Measurements from ENCODE around the gene CNTFR.
A peak's percentile ranks its signal among the peaks of the same experiment; 100 is the strongest.

The CNTFR gene

DNA sequence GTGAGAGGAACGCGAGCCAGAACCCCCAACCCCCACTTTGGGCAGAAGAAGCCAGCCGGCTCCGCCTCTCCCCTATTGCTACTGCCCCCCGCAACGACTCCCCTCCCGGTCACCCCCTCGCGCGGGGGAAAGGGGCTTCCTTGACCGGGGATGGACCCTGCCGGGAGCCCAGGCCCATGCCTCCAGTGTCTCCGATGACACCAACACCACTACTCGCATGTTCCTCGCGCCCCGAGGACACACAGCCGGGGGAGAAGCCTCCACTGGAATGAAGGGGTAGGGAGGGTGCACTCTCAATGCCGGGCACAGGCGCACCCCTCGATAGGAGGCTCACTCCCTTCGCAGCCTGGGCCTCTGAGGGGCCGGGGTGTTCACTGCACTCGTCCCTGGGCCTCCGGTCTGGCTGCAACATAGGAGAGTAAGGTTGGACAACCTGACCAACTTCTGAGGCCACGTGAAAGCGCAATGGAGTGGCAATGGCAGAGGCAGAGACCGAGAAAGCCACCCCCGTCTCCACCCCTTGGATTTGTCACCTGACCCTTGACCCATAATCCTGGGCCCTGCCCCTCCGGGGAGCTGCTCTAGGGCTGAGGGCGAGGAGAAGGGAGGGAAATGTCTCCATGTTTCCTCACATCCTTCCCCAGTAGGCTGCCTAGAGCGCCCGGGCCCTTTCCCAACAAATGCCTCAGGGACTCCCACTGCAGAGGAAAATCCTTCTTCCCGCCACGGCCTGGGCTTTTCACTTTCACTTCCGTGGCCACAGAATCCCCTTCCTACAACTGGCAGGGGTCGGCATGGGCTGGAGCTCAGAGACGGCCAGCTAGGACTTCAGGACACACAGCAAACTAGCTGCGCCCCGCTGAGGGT, 1.1 kb upstream of the CNTFR start:
- no peak for DNase-seq (ENCODE audit: low spot score)

DNA sequence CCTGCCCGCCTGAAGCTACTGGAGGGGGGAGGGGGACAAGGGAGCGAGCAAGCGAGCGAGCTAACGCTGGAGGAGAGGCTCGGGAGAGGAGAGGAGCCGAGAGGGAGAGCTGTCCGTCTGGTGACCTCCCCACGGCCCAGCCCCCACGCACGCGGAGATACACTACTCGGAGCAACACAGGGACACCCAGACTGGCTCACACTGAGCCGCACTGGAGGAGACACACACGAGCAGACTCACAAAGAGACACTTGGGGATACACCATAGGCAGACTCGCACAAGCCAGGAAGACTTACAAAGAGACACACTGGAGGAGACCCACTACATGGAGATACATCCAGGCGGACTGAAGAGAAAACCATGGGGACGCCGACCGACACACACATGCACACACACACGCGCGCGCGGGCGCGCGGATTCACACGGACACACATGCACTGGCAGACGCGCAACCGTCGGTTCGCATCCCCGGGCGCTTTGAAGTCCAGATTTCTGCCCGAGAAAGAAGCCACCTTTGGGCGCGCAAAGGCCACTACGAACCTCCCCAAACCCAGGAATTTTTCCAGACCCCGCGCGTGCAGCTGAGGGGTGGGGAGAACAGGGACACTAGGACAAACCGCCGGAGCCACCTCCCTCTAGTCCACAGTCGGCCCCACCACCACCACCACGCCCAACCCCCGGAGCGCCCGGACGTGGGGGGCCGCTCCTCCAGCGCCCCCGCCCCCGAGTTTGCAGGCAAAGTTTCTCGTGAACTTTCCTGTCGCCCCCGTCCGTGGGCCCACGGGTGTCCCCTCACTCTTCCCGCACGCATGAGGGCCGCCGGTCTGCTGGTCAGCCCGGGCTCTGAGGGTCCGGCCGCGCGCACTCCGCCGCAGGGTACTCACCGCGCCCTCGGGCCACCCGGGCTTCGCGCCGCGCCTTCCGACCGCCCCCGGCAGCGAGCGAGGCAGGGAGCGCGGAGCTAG, 571 bp downstream of the CNTFR start:
- DNase-seq (ENCODE audit: low spot score) = peak; percentile 69

DNA sequence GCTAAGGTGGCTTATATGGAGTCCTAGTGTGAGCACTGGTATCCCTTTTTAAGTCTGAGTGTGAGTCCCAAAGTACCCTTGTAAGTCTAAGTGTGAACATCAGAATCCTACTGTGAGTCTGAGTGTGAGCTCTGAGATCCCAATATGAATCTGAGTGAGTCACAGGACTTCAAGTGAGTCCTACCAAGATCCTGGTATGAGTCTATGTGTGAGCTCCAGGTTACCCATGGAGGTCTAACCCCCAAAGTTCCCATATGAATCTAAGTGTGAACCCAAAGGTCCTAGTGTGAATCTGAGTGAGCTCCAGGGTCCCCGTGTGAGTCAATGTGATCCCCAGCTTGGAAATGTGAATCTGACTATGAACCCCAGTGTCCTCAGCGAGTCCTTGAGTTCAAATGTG, 2.3 kb downstream of the CNTFR start:
- no peak for DNase-seq (ENCODE audit: low spot score)

DNA sequence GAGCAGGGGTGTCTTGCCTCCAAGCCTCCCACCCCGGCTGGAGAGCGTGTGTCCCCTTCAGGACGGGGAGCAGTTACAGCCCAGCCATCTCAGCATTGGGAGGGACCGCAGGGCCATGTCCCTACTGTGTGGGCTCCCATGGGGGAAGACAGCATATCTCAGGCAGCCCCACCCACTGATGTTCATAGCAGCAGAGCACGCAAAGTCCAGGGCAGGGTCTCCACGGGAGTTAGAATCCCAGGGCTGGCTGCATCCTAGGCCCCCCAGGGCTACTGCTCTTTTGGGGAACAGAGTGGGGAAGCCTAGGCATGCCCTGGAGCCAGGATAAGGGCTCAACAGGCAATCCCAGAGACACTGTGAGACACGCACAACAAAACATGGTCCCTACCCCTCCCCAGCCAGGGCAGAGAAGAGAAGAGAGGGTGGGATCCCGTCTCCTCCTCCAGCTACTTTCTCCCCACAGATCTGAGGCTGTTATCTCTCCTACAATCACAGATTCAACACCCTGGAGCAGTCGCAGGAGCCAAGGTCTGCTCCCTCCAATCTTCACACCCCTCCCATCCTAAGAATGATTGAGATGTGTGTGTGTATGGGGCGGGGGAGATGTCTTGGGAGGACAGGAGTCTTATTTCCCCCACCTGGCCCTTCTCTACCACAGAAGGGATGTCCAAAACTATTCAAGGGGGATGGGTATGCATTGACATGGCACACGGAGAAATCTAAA, 3.4 kb downstream of the CNTFR start:
- no peak for DNase-seq (ENCODE audit: low spot score)

DNA sequence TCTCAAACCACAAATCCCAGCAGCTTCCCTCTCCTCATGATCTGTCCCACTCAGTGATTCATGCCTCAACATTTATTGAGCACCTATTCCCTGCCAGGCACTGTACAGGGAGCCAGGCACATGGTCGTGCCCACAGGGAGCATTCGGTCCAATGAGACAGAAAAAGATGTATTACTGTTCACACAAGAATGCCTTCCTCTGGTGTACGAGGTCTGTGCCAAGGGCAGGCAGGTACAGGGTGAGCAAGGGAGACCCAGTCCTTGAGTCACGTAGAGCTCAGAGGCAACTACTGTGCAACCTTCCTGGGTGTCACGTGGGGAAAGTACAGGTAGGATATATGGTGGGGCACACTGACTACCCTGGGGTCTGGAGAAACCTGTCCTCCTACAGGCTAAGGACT, 4.6 kb downstream of the CNTFR start:
- no peak for DNase-seq (ENCODE audit: low spot score)

DNA sequence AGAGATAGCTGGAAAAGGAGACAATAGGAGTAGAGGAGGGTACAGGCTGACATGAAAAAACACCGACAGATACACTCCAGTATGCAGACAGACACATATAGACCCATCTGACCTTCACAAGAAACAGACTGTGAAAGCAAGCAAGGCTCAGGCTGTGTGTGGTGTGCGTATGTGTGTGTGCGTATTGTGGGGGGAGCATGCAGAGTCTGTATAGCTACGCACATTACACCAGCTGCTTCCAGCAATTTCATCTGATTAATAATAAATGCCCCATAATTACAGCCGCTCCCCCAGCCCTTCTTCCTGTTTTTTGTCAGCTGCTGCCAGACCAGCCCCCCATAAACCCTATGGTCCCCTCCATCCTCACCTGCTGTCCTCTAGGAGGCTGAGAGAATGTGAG, 6.7 kb downstream of the CNTFR start:
- no peak for DNase-seq (ENCODE audit: low spot score)

DNA sequence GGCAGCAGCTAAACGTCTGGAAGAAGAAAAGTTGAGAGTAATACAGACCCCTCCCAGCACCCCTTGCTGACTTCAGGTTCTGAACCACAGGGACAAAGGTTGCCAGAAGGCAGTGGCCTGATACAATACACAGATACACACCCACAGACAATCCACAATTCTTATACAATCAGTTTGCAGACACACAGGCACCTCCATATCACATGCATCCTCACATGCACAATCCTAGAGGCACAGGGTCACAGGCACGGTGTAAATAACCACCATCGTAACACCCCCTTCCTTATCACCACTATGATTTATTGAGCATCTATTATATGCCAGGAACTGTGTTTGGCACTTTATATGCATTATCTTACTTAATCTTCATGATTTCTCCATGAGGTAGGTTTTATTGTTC, 8.2 kb downstream of the CNTFR start:
- DNase-seq (ENCODE audit: low spot score) = no peak

DNA sequence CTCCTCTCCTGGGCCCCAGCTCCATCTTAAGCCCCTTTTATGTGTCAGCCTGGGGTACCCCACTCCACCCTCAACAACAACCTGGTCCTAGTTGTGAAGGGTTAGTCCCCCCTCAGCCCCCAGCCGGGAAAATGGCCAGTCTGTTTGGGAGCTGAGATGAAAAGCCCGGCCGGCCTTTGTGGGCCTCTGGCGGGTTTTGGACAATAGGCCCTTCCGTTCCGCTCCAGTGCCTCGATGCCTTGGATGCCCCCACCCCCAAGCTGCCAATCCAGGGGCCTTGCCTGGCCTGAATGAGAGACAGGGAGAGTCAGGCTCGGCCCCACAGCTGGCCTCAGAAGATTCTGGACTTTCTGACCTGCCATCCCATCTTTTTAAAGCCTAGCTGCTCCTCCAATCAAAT, 9.2 kb downstream of the CNTFR start:
- no peak for DNase-seq (ENCODE audit: low spot score)

DNA sequence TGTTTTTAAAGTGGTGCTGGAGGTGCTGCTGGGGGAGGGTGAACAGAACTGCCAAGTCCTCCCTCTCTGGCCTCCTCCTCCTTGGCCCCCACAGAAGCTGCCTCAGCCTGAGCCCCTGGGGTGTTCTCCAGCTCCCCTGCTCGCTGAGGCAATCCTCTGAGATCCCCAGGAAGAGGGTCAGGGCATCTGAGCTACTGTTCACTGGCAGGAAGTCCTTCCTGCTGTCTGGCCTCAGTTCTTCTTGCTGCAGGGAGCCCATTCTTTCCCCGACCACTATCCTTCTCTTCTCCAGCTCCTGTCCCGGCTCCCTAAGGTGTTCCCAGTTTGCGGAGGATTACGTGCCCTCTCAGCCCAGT, 9.7 kb downstream of the CNTFR start:
- no peak for DNase-seq (ENCODE audit: low spot score)

DNA sequence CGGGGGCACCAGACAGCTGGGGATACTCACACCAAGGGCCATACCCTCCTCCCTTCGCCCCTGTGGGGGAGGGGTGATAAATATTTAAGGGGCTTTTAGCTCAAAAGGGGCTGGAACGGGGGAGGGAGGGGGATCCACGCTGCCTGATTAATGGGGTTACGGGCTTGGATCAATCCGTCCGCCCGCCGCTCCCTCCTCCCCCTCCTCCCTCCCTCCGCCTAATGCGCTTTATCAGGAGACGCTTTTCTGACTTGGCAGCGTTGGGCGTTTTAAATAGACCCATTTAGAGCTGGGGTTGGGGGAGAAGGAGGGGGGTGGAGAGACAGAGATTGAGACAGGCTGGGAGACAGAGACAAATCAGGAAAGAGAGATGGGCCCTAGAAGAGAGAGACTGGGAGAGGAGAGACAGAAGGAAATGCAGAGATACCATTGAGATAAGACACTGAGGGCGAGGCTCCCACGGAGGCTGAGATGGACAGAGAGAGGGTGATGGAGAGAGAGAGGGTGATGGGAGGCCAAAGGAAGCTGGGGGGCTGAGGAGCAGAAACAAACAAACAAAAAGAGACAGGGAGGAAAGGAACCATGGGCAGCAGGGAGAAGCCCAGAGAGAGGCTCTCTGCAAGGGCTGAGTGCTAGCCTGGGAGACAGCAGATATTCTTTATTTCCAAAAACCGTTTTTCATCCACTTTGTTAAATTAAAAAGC, 10.3 kb downstream of the CNTFR start:
- DNase-seq (ENCODE audit: low spot score) = no peak

DNA sequence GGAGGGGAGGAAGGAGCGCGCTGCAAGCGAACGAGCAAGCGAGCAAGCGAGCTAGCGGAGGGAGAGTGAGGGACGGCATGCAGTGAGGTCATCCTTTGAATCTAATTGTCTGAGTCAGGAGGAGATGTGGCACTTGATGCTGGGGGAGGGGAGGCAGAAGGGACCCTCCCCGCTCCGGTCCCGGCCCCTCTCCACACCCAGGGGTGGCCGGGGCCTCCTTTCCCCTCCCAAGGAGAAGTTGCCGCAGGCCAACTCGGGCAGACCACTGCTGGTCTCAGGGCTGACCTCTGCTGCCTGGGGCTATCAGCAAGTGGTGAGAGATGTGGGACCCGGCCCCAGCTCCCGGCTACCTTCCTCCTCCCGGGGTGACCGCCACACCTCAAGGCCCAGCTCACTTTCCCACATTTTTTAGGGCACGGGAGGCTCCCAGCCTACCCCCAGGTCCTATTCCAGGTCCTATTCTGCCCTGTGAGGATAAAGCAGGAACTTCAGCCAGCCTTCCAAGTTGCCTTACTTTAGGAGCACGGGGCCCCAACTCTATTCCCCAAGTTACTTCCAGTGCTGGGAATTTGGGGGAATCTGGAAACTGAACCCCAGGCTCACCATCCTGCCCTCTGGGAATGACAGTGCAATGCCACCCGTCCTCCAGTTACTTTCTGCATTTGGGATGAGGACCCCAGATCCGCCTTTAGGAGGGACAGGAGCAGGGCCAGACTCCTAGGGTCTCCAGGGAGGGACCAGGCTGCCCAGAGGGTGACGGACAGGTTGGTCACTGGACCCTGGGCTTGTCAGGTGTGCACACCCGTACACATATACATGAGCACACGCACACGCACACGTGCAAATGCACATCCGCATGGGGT, 11.1 kb downstream of the CNTFR start:
- DNase-seq (ENCODE audit: low spot score) = peak; percentile 57

DNA sequence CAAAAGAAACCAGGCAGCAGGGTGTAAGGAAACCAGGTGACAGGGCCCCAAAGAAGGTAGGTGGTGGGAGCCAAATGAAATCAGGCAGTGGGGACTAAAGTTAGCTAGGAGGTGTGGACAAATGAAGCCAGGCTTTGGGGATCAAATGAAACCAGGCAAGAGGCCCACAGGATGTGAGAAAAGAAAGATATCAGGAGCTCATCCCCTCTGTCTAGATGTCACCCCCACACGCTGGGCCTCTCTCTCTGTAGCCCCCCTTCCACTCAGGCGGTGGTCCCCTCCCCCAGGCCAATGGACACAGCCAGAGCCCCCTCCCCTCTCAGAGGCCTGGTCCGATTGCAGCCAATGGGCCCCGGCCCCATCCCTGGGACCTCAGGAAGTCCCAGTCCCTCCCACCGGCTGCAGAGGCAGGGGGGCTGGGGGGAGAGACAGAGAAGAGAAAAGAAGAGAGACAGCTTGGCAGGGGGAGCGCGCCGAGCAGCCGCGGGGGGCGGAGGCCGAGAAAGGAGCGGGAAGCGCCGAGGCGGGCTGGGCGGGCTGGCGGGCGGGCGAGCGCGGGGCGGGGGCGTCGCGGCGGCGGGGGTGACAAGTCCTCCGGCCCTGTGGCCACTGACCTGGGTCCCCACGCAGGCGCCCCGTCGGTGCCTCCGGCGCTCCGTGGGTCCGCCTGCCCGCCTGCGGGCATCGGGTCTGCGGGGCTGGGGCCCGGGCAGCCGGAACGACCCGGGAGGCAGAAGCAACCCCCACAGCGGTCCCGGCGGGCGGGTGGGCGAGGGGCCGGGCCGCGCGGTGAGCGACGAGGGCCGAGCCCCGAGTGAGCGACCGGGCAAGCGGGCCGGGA, 11.9 kb downstream of the CNTFR start:
- no peak for DNase-seq (ENCODE audit: low spot score)

DNA sequence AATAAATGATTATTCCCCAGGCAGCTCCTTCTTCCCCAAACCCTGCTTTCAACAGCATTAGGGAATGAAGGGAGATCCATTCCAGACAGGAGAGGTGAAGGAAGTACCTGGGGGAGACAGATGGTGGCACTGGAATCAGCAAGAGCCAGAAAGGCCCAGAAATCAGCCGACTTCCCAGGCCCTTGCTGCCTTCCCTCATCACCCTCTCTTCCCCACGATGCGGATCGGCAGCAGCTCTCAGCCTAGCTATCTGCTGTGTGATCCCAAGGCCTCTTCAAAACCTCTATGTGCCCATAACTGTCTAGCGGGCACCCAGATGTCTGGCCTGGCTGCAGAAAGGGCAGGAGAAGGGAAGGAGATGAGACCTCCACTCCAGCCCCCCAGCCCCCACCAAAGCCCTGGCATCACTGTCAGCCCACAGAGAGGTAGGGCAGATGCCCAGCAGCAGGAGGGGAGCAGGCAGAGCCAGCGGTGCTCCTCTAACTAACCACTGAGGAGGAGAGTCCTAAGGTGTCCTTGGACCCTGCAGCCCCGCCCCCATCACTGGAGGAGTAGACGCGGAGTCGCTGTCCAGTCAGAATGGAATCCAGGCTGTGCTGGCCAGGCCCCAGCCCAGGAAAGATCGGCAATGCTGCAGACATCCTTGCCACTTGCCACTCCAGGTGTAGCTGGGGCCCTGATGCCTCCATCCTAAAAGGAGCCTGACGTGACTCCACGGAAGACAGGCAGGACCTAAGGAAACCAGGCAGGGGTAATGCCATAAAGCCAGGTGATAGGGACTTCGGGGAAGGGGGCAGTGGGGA, 12.7 kb downstream of the CNTFR start:
- DNase-seq (ENCODE audit: low spot score) = peak; percentile 84

DNA sequence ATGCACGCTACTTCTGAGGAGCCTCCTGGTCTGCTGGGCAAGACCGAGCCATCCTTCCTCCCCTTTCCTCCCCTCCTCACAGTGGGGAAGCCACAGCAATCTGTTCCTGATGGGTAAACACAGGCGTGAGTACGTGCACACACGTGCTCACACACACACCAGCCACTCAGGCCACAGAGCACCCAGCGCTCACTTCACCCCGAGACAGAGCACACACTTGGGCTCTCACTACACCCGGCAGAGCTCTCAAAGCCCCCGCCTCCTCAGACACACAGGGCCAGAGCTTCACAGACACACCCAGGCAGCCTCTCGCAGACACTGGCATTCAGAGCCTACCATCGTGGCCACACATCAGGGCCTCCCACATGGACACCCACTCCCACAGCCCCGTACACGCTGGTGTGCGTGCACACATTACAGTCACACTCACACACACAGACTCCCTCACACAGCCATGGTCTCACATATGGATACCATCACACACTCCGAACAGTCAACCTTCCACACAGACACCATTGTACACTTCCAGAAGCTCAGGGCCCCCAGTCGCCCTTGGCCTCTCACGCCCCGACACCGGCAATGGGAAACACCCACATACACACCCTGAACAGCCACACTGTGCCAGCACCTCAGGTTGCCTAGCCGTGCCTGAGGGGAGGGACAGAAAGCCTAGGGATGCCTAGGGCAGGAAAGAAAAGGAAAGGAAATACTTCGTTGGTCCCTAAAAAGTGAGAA, 13.5 kb downstream of the CNTFR start:
- peak; percentile 54 for DNase-seq (ENCODE audit: low spot score)

DNA sequence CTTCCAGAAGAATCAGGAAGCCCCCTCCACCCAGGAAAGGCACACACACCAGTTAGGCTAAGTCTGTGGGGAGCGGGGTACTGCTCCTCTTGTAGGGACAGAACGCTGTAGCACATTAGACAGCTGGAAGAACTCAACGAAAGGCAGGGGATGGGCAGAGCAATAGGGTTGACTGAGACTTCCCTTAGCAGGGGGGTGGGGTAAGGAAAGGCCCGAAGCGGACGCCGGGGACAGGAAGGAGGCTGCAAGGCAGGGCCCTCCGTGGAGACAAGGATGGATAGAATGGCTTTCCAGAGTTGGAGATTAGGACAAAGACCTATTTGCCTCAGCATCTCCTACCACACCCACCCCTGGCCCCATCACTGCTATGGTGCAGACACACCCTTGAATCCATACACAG, 14.3 kb downstream of the CNTFR start:
- no peak for DNase-seq (ENCODE audit: low spot score)

DNA sequence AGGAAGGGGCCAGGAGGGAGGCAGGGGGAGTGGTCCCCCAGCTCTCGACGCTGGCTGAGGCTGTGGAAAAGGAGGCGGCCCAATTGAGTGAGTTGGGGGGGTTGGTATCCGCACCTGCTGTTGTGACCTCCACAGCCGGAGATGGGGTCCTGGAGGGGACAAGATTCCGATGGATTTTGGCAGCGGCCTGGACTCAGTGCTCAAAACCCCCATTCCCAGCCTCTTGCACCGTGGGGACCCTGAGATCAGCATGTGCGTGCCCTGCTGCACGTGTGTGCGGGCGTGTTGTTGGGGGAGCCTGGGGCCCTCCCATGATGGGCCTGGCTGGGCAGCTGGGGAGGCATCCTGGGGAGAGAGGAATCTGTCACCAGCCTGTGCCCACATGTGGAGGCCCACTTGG, 15.0 kb downstream of the CNTFR start:
- no peak for DNase-seq (ENCODE audit: low spot score)

DNA sequence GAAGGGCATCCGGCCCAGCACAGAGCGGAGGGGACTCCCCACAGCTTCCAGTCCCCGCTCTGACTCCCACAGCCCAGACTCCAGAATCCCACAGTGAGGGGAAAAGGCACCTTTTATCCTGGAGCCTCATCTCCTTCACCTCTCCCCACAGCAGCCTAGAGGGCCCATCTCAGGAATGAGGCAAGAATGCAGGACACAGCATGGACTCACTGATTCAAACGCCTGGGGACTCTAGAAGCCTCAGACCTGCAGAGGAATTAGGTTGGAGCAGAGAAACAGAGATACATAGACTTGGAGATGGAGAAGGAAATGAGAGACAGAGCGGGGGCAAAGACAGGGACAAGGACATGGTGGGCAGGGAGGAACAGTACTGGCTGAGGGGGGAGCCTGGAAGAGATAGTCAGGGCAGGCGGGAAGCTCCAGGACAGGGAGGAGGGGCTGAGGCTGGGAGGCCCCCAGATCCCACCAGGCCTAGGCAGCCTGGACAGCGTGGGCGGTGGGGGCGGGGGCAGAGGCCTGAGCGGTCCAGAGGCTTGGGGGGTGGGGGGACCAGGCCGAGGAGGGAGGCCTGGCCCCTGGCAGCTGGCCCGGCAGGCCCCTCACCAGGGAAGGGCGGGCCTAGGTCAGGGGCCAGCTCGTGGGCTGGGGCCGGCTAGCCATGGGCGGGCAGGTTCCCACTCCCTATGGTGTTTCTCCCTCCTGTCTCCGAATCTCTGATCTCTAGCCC, 15.8 kb downstream of the CNTFR start:
- no peak for DNase-seq (ENCODE audit: low spot score)

DNA sequence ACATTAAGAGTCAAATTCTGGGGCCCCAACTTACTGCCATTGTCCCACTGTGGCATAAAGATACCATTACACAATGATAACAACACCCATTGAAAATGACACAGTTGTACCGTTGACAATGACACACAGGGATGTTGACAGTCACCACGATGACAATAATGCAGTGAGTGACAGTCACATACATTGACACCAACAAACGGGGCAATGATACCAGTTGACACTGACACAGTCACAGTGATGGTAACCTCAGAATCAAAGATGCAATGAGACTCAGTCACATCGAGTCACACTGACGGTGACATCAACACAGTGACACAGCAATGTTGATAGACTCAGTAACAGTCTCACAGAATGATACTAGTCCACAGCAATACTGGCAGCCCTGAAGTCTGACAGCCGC, 16.9 kb downstream of the CNTFR start:
- DNase-seq (ENCODE audit: low spot score) = no peak
